GM12878 (cell line): ENCODE measurements around the gene FCRL6.

Source experiments
- CEBPB ChIP-seq, 2 experiments: fragments of 150-350 bp in 1 of 2; IDR thresholded peaks; 2 replicates each; pipeline ENCODE4 v1.6.1; 2012 to 2014; ENCODE audit warnings: low read depth in 2 of 2, low read length in 2 of 2, borderline replicate concordance in 1 of 2, inconsistent platforms in 1 of 2
- CHD1 ChIP-seq: IDR thresholded peaks from 2 replicates; pipeline ENCODE4 v1.6.1; 2012; ENCODE audit warnings: low read depth, low read length, improper control_type of control experiment
- EZH2 ChIP-seq: IDR thresholded peaks from 2 replicates; pipeline ENCODE4 v1.6.1; 2012; ENCODE audit warnings: low read depth, mild to moderate bottlenecking, control low read depth, inconsistent platforms, low read length, borderline replicate concordance; ENCODE audit not compliant: control insufficient read depth
- PAX5 ChIP-seq: IDR thresholded peaks from 2 replicates; pipeline ENCODE4 v1.6.1; 2011; ENCODE audit warnings: low read depth, low read length, borderline replicate concordance
- POLR2AphosphoS5 ChIP-seq: IDR thresholded peaks from 2 replicates; pipeline ENCODE4 v1.6.1; 2011; ENCODE audit warnings: mild to moderate bottlenecking, low read length, inconsistent platforms
- ZBED1 ChIP-seq: IDR thresholded peaks from 2 replicates; pipeline ENCODE4 v1.6.1; 2016; ENCODE audit warnings: borderline replicate concordance
- TF ChIP-seq, protein P1 (sequence below), 3 experiments: IDR thresholded peaks in 2 of 3; conservative IDR thresholded peaks in 1 of 3; 2 replicates each; pipeline ENCODE4 v1.5.1; 2011; ENCODE audit warnings: low read depth in 3 of 3, low read length in 3 of 3, mild to moderate bottlenecking in 3 of 3, control low read depth in 2 of 3, moderate library complexity in 2 of 3, inconsistent platforms in 1 of 3, mixed read lengths in 1 of 3; ENCODE audit not compliant: control insufficient read depth in 2 of 3, insufficient read depth in 1 of 3; ENCODE audit errors: extremely low read depth in 1 of 3
- TF ChIP-seq, protein P2 (sequence below): fragments of 450-650 bp; IDR thresholded peaks from 2 replicates; pipeline ENCODE4 v1.6.1; 2016; ENCODE audit warnings: mild to moderate bottlenecking

DNA sequence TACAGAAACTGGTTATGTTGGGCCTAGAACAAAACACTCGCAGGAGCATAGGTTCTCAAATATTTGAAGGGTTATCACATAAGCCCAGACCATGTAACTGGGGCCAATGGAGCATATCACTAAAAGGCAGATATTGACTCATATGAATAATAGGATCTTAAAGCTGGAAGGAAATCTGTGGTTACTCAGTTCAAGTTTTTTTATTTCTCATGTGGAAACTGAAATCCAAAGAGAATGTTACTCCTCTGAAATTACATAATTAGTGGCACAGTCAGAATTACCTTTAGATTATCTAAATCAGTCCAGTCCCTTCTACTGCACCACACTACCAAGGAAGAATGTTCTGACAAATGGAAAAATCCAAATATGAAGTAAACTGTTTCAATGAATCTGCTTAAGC, 36.6 kb downstream of the FCRL6 start:
- TF ChIP-seq, protein P1, sequence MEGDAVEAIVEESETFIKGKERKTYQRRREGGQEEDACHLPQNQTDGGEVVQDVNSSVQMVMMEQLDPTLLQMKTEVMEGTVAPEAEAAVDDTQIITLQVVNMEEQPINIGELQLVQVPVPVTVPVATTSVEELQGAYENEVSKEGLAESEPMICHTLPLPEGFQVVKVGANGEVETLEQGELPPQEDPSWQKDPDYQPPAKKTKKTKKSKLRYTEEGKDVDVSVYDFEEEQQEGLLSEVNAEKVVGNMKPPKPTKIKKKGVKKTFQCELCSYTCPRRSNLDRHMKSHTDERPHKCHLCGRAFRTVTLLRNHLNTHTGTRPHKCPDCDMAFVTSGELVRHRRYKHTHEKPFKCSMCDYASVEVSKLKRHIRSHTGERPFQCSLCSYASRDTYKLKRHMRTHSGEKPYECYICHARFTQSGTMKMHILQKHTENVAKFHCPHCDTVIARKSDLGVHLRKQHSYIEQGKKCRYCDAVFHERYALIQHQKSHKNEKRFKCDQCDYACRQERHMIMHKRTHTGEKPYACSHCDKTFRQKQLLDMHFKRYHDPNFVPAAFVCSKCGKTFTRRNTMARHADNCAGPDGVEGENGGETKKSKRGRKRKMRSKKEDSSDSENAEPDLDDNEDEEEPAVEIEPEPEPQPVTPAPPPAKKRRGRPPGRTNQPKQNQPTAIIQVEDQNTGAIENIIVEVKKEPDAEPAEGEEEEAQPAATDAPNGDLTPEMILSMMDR (IDR thresholded peaks at IDR 0.05 in 2 of 3, conservative IDR thresholded peaks at IDR 0.05 in 1 of 3; ENCODE audit: control insufficient read depth in 2 of 3, extremely low read depth in 1 of 3, insufficient read depth in 1 of 3, low read depth in 3 of 3, low read length in 3 of 3): no peak
- TF ChIP-seq CHD1 (no peak), POLR2AphosphoS5 (no peak), CEBPB (IDR thresholded peaks at IDR 0.05; ENCODE audit: borderline replicate concordance in 1 of 2, low read depth in 2 of 2, low read length in 2 of 2) (no peak), ZBED1 (no peak), EZH2 (no peak), PAX5 (no peak)
- TF ChIP-seq, protein P2, sequence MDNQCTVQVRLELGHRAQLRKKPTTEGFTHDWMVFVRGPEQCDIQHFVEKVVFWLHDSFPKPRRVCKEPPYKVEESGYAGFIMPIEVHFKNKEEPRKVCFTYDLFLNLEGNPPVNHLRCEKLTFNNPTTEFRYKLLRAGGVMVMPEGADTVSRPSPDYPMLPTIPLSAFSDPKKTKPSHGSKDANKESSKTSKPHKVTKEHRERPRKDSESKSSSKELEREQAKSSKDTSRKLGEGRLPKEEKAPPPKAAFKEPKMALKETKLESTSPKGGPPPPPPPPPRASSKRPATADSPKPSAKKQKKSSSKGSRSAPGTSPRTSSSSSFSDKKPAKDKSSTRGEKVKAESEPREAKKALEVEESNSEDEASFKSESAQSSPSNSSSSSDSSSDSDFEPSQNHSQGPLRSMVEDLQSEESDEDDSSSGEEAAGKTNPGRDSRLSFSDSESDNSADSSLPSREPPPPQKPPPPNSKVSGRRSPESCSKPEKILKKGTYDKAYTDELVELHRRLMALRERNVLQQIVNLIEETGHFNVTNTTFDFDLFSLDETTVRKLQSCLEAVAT: no peak
